RCC 7860 (cell line): ENCODE data around the gene AMBP.

Source experiments
- DNase-seq: peaks from one replicate; pipeline ENCODE4 v3.0.0-alpha.2; 2015; ENCODE audit warnings: low spot score
- FAIRE-seq: peaks from 2 replicates; lab custom pipeline; 2012; peaks lifted over from hg19 to GRCh38; lab: Jason Lieb, UNC

Gene AMBP

GRCh38 chr9:114012126-114012525 lies 66.0 kb downstream of the AMBP start:
- FAIRE-seq (no peak), DNase-seq (no peak)

- no peak for FAIRE-seq
- DNase-seq, result no peak
These were observed 66.8 kb downstream of the AMBP start for GRCh38 chr9:114011313-114011712.
